HG03064 (cell line): Measurements from ENCODE around the gene PLD1.

Source experiments
- ATAC-seq: cut with Tn5 transposase; IDR thresholded peaks from one replicate; pipeline ENCODE4 v1.9.1; 2021; ENCODE audit warnings: low read depth; ENCODE audit not compliant: unreplicated experiment

The PLD1 gene

GRCh38 chr3:171838218-171838720, 28.0 kb upstream of the PLD1 start:
- no peak for ATAC-seq

GRCh38 chr3:171837698-171838097, 27.4 kb upstream of the PLD1 start:
- no peak for ATAC-seq

- ATAC-seq: no peak
Measured at GRCh38 chr3:171836855-171837254, 26.6 kb upstream of the PLD1 start.

GRCh38 chr3:171835613-171836012, 25.3 kb upstream of the PLD1 start:
- no peak for ATAC-seq

GRCh38 chr3:171835116-171835515, 24.8 kb upstream of the PLD1 start:
- no peak for ATAC-seq

- ATAC-seq: no peak
Measured at GRCh38 chr3:171834461-171834801, 24.1 kb upstream of the PLD1 start.

- no peak for ATAC-seq
Measured at GRCh38 chr3:171833789-171834460, 23.6 kb upstream of the PLD1 start.

- no peak for ATAC-seq
Measured at GRCh38 chr3:171832989-171833388, 22.7 kb upstream of the PLD1 start.

GRCh38 chr3:171831936-171832335, 21.7 kb upstream of the PLD1 start:
- ATAC-seq: no peak

GRCh38 chr3:171830518-171830875, 20.2 kb upstream of the PLD1 start:
- ATAC-seq: no peak

- no peak for ATAC-seq
Measured at GRCh38 chr3:171829841-171830517, 19.7 kb upstream of the PLD1 start.

GRCh38 chr3:171828902-171829770, 18.9 kb upstream of the PLD1 start:
- ATAC-seq: no peak

GRCh38 chr3:171827836-171828458, 17.7 kb upstream of the PLD1 start:
- no peak for ATAC-seq

GRCh38 chr3:171827385-171827784, 17.1 kb upstream of the PLD1 start:
- no peak for ATAC-seq

GRCh38 chr3:171825222-171825828, 15.0 kb upstream of the PLD1 start:
- ATAC-seq: no peak

GRCh38 chr3:171824824-171825221, 14.5 kb upstream of the PLD1 start:
- no peak for ATAC-seq

GRCh38 chr3:171824116-171824515, 13.8 kb upstream of the PLD1 start:
- ATAC-seq: no peak

GRCh38 chr3:171822431-171823106, 12.3 kb upstream of the PLD1 start:
- peak; percentile 74 for ATAC-seq

- no peak for ATAC-seq
Measured at GRCh38 chr3:171821778-171822358, 11.6 kb upstream of the PLD1 start.

GRCh38 chr3:171821044-171821443, 10.8 kb upstream of the PLD1 start:
- ATAC-seq: no peak
